Astrocyte of the cerebellum (primary cell): ENCODE data around the gene RMND1.

ENCODE experiments used
- DNase-seq: peaks from one replicate; pipeline ENCODE4 v3.0.0-alpha.2; 2011; ENCODE audit warnings: low read depth
- H3K4me3 ChIP-seq: 2 replicates; pipeline ENCODE4 v1.5.1; 2011; ENCODE audit warnings: mild to moderate bottlenecking, low read depth, low read length, moderate library complexity
- in situ Hi-C: cut with HindIII; loops from 2 replicates; pipeline ENCODE4 v1.10.0; 2017; ENCODE audit warnings: low sequenced_read_pairs
- TF ChIP-seq, protein P1 (sequence below): IDR thresholded peaks from 2 replicates; pipeline ENCODE4 v1.5.1; 2012; ENCODE audit warnings: low read length, low read depth, moderate library complexity, mild to moderate bottlenecking; ENCODE audit errors: missing control alignments

The RMND1 gene

DNA sequence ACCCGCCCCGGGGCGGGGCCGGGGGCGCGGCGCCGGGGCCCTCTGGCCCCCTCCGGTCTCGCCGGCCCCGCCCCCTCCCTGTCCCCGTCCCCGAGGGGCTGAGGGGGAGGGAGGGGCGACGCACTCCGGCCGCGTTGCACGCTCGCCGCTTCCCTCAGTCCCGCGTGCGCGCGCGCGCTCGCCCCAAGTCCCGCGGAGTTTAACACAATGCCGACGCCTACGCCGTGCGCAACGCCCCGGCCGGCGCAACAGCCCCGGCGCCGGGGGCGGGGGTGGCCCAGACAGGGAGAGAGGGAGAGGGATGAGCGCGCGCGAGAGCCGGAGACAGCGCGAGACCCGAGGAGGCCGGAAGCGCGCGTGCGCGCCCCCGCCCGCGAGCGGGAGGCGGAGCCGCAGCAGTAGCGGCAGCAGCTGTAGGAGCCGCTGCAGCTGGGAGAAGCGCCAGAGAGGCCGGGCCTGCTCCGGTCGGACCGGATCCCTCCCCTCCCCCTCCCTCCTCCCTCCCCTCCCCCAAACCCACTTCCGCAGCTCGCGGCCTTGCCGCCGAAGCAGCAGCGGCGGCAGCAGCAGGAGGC lies 61.6 kb downstream of the RMND1 start:
- H3K4me3 ChIP-seq, result peak overlapping the region; percentile 89
- in situ Hi-C loops, result no loop called here
- TF ChIP-seq, protein P1, sequence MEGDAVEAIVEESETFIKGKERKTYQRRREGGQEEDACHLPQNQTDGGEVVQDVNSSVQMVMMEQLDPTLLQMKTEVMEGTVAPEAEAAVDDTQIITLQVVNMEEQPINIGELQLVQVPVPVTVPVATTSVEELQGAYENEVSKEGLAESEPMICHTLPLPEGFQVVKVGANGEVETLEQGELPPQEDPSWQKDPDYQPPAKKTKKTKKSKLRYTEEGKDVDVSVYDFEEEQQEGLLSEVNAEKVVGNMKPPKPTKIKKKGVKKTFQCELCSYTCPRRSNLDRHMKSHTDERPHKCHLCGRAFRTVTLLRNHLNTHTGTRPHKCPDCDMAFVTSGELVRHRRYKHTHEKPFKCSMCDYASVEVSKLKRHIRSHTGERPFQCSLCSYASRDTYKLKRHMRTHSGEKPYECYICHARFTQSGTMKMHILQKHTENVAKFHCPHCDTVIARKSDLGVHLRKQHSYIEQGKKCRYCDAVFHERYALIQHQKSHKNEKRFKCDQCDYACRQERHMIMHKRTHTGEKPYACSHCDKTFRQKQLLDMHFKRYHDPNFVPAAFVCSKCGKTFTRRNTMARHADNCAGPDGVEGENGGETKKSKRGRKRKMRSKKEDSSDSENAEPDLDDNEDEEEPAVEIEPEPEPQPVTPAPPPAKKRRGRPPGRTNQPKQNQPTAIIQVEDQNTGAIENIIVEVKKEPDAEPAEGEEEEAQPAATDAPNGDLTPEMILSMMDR, result no peak
- peak; percentile 95 for DNase-seq

DNA sequence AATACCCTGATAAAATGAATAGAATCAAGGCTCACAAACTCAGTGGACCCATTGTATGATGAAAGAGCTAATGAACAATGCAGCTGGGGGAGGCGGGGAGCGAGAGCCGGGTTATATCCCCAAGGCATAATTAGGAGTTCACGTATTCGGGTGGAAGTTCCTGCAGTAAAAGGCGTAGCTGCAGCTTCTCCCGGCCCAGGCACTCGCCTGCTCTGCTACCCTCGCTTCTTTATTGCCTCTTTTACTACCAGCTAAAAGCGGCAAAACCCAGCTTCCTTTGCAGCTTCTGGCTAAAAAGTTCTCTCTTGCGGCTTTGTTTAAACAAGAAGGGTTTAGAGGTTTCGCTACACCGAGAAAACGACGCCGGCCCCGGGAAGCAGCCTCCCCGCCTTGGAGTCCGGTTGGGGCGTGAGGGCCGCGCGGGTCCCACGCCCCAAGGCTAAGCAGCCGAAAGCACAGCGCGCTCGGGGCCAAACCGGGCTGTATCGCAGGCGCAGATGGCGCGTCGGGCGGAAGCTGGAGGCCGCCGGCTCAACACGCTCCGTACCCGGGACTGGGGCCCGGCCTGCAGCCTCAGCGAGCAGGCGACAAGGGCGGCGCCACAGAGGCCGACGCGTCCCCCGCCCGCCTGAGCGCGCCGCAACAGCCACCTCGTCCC lies 62.2 kb downstream of the RMND1 start:
- peak overlapping the region; percentile 89 for H3K4me3 ChIP-seq
- in situ Hi-C loops, result no loop called here
- TF ChIP-seq, protein P1, result no peak
- no peak for DNase-seq

DNA sequence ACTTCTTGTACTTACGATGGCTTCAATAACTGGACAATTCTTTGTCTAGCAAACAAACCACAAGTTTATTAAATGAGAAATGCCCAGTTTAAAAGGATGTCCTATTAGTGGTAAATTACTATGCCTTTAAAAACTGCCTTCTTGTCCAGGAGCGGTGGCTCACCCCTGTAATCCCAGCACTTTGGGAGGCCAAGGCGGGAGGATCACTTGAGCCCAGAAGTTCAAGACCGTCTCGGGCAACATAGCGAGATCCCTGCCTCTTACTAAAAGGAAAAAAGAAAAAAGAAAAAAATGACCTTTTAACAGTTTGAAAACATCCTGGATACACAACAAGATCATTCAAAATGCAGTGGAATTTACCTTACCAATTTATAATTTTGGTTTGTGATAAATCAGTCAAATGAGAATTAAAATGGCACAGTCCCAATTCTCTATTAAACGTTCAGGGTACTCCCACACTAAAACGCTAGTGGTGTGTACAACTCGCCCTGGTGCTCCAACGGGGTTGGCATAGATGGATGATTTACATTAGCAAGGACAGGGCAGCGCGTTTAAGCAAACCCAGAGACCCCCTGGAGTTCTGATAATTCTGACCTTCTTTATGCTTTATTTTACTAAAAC lies 62.8 kb downstream of the RMND1 start:
- TF ChIP-seq, protein P1, result no peak
- no peak for DNase-seq
- in situ Hi-C loops, result no loop called here
- H3K4me3 ChIP-seq, result peak overlapping the region; percentile 89

DNA sequence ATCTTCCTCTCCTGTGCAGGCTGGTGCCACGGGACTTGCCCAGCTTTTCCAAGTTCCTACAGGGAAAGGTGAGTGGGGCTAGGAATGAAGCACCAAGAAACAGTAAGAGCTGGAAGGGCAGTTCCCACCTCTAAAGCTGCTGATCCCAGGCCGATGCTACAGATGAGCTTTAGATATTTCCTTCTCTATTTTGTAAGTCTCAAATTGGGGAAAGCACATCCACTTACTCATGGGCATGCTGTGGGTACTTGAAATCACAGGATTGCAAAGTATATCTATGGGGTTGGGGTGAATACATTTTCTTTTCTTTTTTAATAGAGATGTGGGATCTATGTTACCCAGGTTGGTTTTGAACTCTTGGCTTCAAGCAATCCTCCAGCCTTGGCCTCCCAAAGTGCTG lies 63.7 kb downstream of the RMND1 start:
- TF ChIP-seq, protein P1, result no peak
- in situ Hi-C loops, result no loop called here
- no peak overlapping the region for H3K4me3 ChIP-seq
- DNase-seq, result no peak

DNA sequence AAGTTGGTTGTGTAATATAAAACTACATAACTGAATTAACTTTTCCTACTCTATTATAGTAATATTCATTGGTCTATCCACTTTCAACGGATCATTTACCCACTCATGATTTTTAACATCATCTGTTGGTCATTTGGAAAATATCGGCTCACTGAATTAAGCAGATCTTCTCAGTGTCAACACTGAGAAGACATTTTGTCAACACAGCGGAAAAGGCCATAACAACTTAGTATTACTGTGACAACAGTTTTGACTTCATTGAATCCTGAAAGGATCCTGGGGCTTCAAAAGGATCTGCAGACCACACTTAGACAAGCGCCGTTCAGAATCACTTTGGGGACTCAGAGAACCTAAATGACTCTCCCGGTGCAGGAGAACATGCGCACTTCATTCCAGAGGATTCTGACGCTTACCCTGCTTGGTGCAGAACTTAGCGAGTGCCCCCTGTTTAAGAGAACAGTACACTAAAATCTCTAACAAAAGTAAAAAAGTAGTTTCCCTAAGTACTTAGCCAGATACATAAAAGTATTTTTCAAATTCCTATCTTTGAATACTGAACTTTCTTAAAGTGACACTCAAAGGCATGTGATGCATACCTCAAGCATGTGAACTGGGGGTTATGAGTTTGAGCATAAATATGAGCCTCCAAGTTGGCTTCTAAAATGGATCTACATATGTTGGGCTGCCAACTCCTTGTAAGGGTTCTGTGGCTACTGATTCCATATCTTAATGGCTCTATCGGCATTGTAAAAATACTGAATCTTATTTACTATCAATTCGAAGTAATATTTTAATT lies 64.6 kb downstream of the RMND1 start:
- TF ChIP-seq, protein P1, result no peak
- in situ Hi-C loops, result no loop called here
- DNase-seq, result no peak
- H3K4me3 ChIP-seq, result no peak overlapping the region

DNA sequence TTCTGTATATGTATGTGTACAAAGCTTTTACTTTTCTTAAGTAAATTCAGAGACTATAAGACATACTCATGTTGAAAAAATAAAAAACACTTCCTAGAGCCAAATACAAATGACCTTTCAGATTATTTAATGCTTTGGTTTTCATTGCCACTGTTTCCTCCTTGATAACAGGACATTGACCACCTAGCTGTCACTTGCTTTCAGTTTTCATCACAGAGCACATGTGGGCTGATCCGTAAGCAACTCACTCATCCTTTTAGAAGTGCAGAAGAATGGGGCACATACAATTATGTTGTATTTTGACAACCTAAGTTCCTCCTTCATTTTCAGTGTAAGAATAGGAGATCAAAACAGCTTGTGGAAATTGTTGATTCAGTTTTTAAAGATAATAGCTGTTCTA lies 66.7 kb downstream of the RMND1 start:
- in situ Hi-C loops, result no loop called here
- TF ChIP-seq, protein P1, result no peak
- DNase-seq, result no peak
- H3K4me3 ChIP-seq, result no peak overlapping the region
